HepG2 (cell line): ENCODE measurements around the gene NEMP2. TPM values are rescaled to one million over a fixed set of nuclear protein-coding genes. Genes with fewer than 3 reads are reported as not detected.
A peak's percentile ranks its signal among the peaks of the same experiment; 100 is the strongest.

Experiments used
- CAMTA2 ChIP-seq: sonication (generic); formaldehyde crosslinking; IDR thresholded peaks from 2 replicates; pipeline ENCODE4 v1.4.0; 2020; ENCODE audit warnings: mild to moderate bottlenecking, missing genetic modification reagents, borderline replicate concordance
- CHD4 ChIP-seq: fragments of 200-600 bp; sonication (generic); IDR thresholded peaks from 2 replicates; pipeline ENCODE4 v1.7.0; 2017; ENCODE audit warnings: mild to moderate bottlenecking, low read length, borderline replicate concordance
- CSRNP1 ChIP-seq: sonication (generic); formaldehyde crosslinking; IDR thresholded peaks from 2 replicates; pipeline ENCODE4 v1.8.1; 2023; ENCODE audit warnings: mild to moderate bottlenecking, missing genetic modification reagents
- ETS1 ChIP-seq: sonication (generic); formaldehyde crosslinking; IDR thresholded peaks from 2 replicates; pipeline ENCODE4 v1.4.0; 2020; ENCODE audit warnings: missing genetic modification reagents
- KDM1A ChIP-seq: IDR thresholded peaks from 2 replicates; pipeline ENCODE4 v1.6.1; 2016; ENCODE audit warnings: missing compliant biosample characterization
- KDM5A ChIP-seq: fragments of 200-600 bp; sonication (generic); IDR thresholded peaks from 2 replicates; pipeline ENCODE4 v1.7.0; 2018; ENCODE audit warnings: antibody characterized with exemption, mild to moderate bottlenecking, low read length, borderline replicate concordance
- NR0B2 ChIP-seq: sonication (generic); formaldehyde crosslinking; IDR thresholded peaks from 2 replicates; pipeline ENCODE4 v1.4.0; 2020; ENCODE audit warnings: mild to moderate bottlenecking, missing genetic modification reagents
- PRPF4 ChIP-seq: fragments of 200-400 bp; formaldehyde crosslinking; IDR thresholded peaks from 2 replicates; pipeline ENCODE4 v1.6.1; 2016; ENCODE audit warnings: low read length, low read depth; ENCODE audit not compliant: poor library complexity, severe bottlenecking
- STAG1 ChIP-seq: sonication (generic); formaldehyde crosslinking; IDR thresholded peaks from 2 replicates; pipeline ENCODE4 v1.4.0; 2020; ENCODE audit warnings: missing genetic modification reagents
- ZBTB33 ChIP-seq: sonication (generic); formaldehyde crosslinking; IDR thresholded peaks from 2 replicates; pipeline ENCODE4 v1.4.0; 2020; ENCODE audit warnings: missing genetic modification reagents
- ZBTB38 ChIP-seq: sonication (generic); formaldehyde crosslinking; IDR thresholded peaks from 2 replicates; pipeline ENCODE4 v1.5.1; 2020; ENCODE audit warnings: mild to moderate bottlenecking, missing genetic modification reagents
- ZFY ChIP-seq: sonication (generic); formaldehyde crosslinking; IDR thresholded peaks from 2 replicates; pipeline ENCODE4 v1.4.0; 2020; ENCODE audit warnings: missing genetic modification reagents
- ZHX1 ChIP-seq: sonication (generic); formaldehyde crosslinking; IDR thresholded peaks from 2 replicates; pipeline ENCODE4 v1.8.1; 2022; ENCODE audit warnings: low read depth, mild to moderate bottlenecking, missing genetic modification reagents
- ZNF260 ChIP-seq: sonication (generic); formaldehyde crosslinking; IDR thresholded peaks from 2 replicates; pipeline ENCODE4 v1.4.0; 2020; ENCODE audit warnings: missing genetic modification reagents, low read depth, mild to moderate bottlenecking, borderline replicate concordance
- ZNF3 ChIP-seq: IDR thresholded peaks from 2 replicates; pipeline ENCODE4 v1.7.0; 2017; ENCODE audit warnings: inconsistent platforms
- ZNF530 ChIP-seq: sonication (generic); formaldehyde crosslinking; IDR thresholded peaks from 2 replicates; pipeline ENCODE4 v1.5.0; 2020; ENCODE audit warnings: low read depth, mild to moderate bottlenecking, missing genetic modification reagents
- ZNF770 ChIP-seq: sonication (generic); formaldehyde crosslinking; IDR thresholded peaks from 2 replicates; pipeline ENCODE4 v1.5.0; 2020; ENCODE audit warnings: mild to moderate bottlenecking, missing genetic modification reagents
- ZSCAN20 ChIP-seq: sonication (generic); formaldehyde crosslinking; IDR thresholded peaks from 2 replicates; pipeline ENCODE4 v1.4.0; 2020; ENCODE audit warnings: missing genetic modification reagents, mild to moderate bottlenecking, borderline replicate concordance
- polyA plus RNA-seq, 8 experiments: library from polyadenylated mRNA; depleted of rRNA in 3 of 8; stranded (reverse) in 7 of 8; unstranded in 1 of 8; fragments of >200 nt; fragmentation: Illumina TruSeq in 4 of 8; extraction: Trizol in 4 of 8; gene quantifications; 2 replicates each; pipeline versions ENCODE4 v1.2.1 to v1.2.3, GENCODE V29; 2011 to 2016; ENCODE audit warnings: low read depth in 4 of 8, missing spikeins in 1 of 8, mixed read lengths in 1 of 8; ENCODE audit not compliant: insufficient read depth in 1 of 8
- total RNA-seq, 5 experiments: library from RNA; depleted of rRNA; stranded (reverse); fragments of >200 nt; fragmentation: Illumina TruSeq; extraction: Trizol; gene quantifications; 2 replicates each; pipeline ENCODE4 v1.2.3, GENCODE V29; 2016; ENCODE audit warnings: low read depth in 1 of 5

The NEMP2 gene
- total and polyA plus RNA-seq, 2 of the 13 experiments (the other 11 are each of a cell fraction or from before 2014, with no cell fraction given), result 2.4 to 9.8 TPM

- TF ChIP-seq ZNF770 (CRISPR knock-in tag), result peak; percentile 100
- TF ChIP-seq ZBTB38 (CRISPR knock-in tag), result peak; percentile 93
- no peak for TF ChIP-seq ZNF260 (CRISPR knock-in tag)
- TF ChIP-seq ZNF530 (CRISPR knock-in tag), result no peak
- peak; percentile 94 for TF ChIP-seq NR0B2 (CRISPR knock-in tag)
- TF ChIP-seq ZBTB33, result peak; percentile 21; the same call in 1 of the 2 replicates
- no peak for TF ChIP-seq ZHX1 (CRISPR knock-in tag)
- TF ChIP-seq ZSCAN20 (CRISPR knock-in tag), result peak; percentile 97; the same call in 1 of the 2 replicates
- no peak for TF ChIP-seq PRPF4
- TF ChIP-seq ETS1 (CRISPR knock-in tag), result no peak
- peak; percentile 93 for TF ChIP-seq CAMTA2
- no peak for TF ChIP-seq CHD4
- no peak for TF ChIP-seq ZNF3 (CRISPR knock-in tag)
- peak; percentile 99 for TF ChIP-seq ZFY (CRISPR knock-in tag)
- TF ChIP-seq CSRNP1 (CRISPR knock-in tag), result peak; percentile 79; the same call in 1 of the 2 replicates
- no peak; the same call in 1 of the 2 replicates for TF ChIP-seq STAG1 (CRISPR knock-in tag)
- 0 out of 2 replicates have a peak, but pooled peaks have one; percentile 25 for TF ChIP-seq KDM1A (CRISPR knock-in tag)
- TF ChIP-seq KDM5A, result peak; percentile 55; the same call in 1 of the 2 replicates
These were observed at the start of gene NEMP2 (continued) for GRCh38 chr2:190534310-190535120.
